ENCODE data around the gene ATP6V1G3. TPM values are rescaled to one million over a fixed set of nuclear protein-coding genes. Genes with fewer than 3 reads are reported as not detected.

ATP6V1G3 gene
- total RNA-seq, 4 donors from 2014 or later: not detected

Other genes with a start within 250 kb of the ATP6V1G3 start
- gene PTPRC, start 98.4 kb upstream of the ATP6V1G3 start, total RNA-seq: 10 to 100 TPM in 2 of 4 donors, 1 to 10 TPM in 2; 7.0 to 40.3 (median 10.0) TPM